ENCODE data around the gene LTA. TPM values are rescaled to one million over a fixed set of nuclear protein-coding genes. Genes with fewer than 3 reads are reported as not detected.

LTA gene
- polyA plus RNA-seq, 1 donor (not counting 4 experiments of a cell fraction or from before 2014, with no cell fraction given): 0.04 TPM

DNA sequence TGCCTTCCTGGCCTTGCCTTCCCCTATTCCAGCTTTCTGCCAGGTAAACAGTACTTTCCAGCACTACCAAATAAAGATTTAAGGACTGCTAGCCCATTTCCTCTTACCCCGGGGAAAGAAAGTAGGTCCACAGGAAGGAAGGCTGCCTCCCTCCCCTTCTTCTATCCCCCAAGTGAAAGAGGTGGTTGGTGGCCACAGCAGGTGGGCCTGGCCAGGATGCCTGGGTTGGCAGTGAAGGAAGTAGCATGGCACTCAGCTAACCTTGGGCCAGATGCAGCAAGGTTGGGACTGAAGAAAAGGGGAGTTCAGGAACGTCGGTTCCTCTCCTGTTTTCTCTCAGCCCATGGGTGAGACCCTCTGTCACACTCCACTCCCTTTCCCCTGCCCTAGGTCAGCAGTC is 15.8 kb upstream of the LTA start:
- DNase-seq (ENCODE audit: low read depth, low spot score): no peak
- H3K36me3 ChIP-seq (ENCODE audit: control insufficient read depth in 2 of 2, extremely low read depth in 1 of 2, insufficient read depth in 2 of 2, low read length in 2 of 2): peaks cover 10 to 15% of the 10 kb centered on the region in 2 experiments
- no peak for FAIRE-seq
- H2AFZ ChIP-seq (ENCODE audit: control insufficient read depth, low read length): no peak overlapping the region
- no peaks in the 10 kb centered on the region for H3K9me1 ChIP-seq (ENCODE audit: control insufficient read depth, extremely low read depth, insufficient read depth, low read length)
- H3K4me1 ChIP-seq (ENCODE audit: control insufficient read depth, extremely low read depth, insufficient read depth, low read length): peaks cover 12% of the 10 kb centered on the region
- no peak overlapping the region for H3K9ac ChIP-seq (ENCODE audit: control insufficient read depth, extremely low read depth, insufficient read depth, low read length)
- no peaks in the 10 kb centered on the region for H3K79me2 ChIP-seq (ENCODE audit: control insufficient read depth, insufficient read depth, low read length)
- no peaks in the 10 kb centered on the region for H4K20me1 ChIP-seq (ENCODE audit: control insufficient read depth, extremely low read depth, insufficient read depth, low read length)
- dilution Hi-C loops (cut with MboI; ENCODE audit: extremely low pct_ligation_motif_present, low sequenced_read_pairs): no loop called here
- no peak overlapping the region for H3K27ac ChIP-seq (ENCODE audit: control insufficient read depth, insufficient read depth, low read length)
- no peak overlapping the region for H3K4me2 ChIP-seq (ENCODE audit: control insufficient read depth, extremely low read depth, insufficient read depth, low read depth, low read length)
- no peak for TF ChIP-seq EZH2 (IDR thresholded peaks at IDR 0.05; ENCODE audit: low read length)
- TF ChIP-seq, protein P1, sequence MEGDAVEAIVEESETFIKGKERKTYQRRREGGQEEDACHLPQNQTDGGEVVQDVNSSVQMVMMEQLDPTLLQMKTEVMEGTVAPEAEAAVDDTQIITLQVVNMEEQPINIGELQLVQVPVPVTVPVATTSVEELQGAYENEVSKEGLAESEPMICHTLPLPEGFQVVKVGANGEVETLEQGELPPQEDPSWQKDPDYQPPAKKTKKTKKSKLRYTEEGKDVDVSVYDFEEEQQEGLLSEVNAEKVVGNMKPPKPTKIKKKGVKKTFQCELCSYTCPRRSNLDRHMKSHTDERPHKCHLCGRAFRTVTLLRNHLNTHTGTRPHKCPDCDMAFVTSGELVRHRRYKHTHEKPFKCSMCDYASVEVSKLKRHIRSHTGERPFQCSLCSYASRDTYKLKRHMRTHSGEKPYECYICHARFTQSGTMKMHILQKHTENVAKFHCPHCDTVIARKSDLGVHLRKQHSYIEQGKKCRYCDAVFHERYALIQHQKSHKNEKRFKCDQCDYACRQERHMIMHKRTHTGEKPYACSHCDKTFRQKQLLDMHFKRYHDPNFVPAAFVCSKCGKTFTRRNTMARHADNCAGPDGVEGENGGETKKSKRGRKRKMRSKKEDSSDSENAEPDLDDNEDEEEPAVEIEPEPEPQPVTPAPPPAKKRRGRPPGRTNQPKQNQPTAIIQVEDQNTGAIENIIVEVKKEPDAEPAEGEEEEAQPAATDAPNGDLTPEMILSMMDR (optimal IDR thresholded peaks at IDR 0.05 in 1 of 3, IDR thresholded peaks at IDR 0.05 in 1 of 3, conservative IDR thresholded peaks at IDR 0.05 in 1 of 3; ENCODE audit: extremely low read depth in 1 of 3, insufficient read depth in 2 of 3, low read length in 3 of 3): no peak
- H3K9me3 ChIP-seq (ENCODE audit: control insufficient read depth, low read depth, low read length): no peaks in the 10 kb centered on the region
- no peaks in the 10 kb centered on the region for H3K27me3 ChIP-seq (ENCODE audit: control insufficient read depth, extremely low read depth, insufficient read depth, low read length)
- no peak overlapping the region for H3K4me3 ChIP-seq (ENCODE audit: control insufficient read depth in 2 of 3, extremely low read depth in 1 of 3, insufficient read depth in 2 of 3, low read depth in 1 of 3, low read length in 3 of 3)

DNA sequence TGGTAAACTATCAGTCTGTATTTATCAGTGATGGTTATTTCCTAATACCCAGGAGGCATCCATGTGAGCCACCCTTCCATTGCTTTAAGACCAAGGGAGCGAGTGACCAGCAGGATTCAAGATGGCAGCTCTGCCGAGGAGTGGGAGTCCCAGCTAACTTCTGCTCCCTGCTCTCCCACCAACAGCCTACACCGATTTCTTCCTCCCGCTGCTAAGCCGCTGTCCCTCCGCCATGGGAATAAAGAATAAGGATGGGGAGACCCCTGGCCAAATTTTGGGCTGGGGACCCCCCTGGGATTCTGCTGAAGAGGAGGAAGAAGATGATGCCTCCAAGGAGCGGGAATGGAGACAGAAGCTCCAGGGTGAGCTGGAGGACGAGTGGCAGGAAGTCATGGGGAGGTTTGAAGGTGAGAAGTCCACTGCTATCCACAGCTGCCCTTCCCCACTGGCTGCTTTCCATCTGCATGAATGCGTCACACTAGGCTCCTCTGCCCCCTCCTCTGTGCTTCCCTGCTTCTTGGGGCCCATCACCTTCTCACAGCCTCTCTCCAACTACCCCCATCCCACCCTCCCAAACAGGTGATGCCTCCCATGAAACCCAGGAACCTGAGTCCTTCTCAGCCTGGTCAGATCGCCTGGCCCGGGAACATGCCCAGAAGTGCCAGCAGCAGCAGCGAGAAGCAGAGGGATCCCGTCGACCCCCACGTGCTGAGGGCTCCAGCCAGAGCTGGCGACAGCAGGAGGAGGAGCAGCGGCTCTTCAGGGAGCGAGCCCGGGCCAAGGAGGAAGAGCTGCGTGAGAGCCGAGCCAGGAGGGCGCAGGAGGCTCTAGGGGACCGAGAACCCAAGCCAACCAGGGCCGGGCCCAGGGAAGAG is 14.4 kb upstream of the LTA start:
- Histone ChIP-seq H3K9ac (ENCODE audit: control insufficient read depth, extremely low read depth, insufficient read depth, low read length) (no peak overlapping the region), H3K4me3 (ENCODE audit: control insufficient read depth in 2 of 3, extremely low read depth in 1 of 3, insufficient read depth in 2 of 3, low read depth in 1 of 3, low read length in 3 of 3) (no peak overlapping the region), H4K20me1 (ENCODE audit: control insufficient read depth, extremely low read depth, insufficient read depth, low read length) (no peaks in the 10 kb centered on the region), H2AFZ (ENCODE audit: control insufficient read depth, low read length) (no peak overlapping the region), H3K4me1 (ENCODE audit: control insufficient read depth, extremely low read depth, insufficient read depth, low read length) (peaks cover 12% of the 10 kb centered on the region), H3K79me2 (ENCODE audit: control insufficient read depth, insufficient read depth, low read length) (no peaks in the 10 kb centered on the region), H3K36me3 (ENCODE audit: control insufficient read depth in 2 of 2, extremely low read depth in 1 of 2, insufficient read depth in 2 of 2, low read length in 2 of 2) (peaks cover 10 to 17% of the 10 kb centered on the region in 2 experiments), H3K27me3 (ENCODE audit: control insufficient read depth, extremely low read depth, insufficient read depth, low read length) (no peaks in the 10 kb centered on the region), H3K9me1 (ENCODE audit: control insufficient read depth, extremely low read depth, insufficient read depth, low read length) (no peaks in the 10 kb centered on the region), H3K9me3 (ENCODE audit: control insufficient read depth, low read depth, low read length) (no peaks in the 10 kb centered on the region), H3K27ac (ENCODE audit: control insufficient read depth, insufficient read depth, low read length) (no peak overlapping the region), H3K4me2 (ENCODE audit: control insufficient read depth, extremely low read depth, insufficient read depth, low read depth, low read length) (no peak overlapping the region)
- DNase-seq (ENCODE audit: low read depth, low spot score) (no peak), FAIRE-seq (no peak)
- no peak for TF ChIP-seq EZH2 (IDR thresholded peaks at IDR 0.05; ENCODE audit: low read length)
- TF ChIP-seq, protein P1 (optimal IDR thresholded peaks at IDR 0.05 in 1 of 3, IDR thresholded peaks at IDR 0.05 in 1 of 3, conservative IDR thresholded peaks at IDR 0.05 in 1 of 3; ENCODE audit: extremely low read depth in 1 of 3, insufficient read depth in 2 of 3, low read length in 3 of 3): no peak
- dilution Hi-C loops (cut with MboI; ENCODE audit: extremely low pct_ligation_motif_present, low sequenced_read_pairs): no loop called here

Data from keratinocyte (primary cell).